Measurements from ENCODE around the gene SCYGR3. TPM values are rescaled to one million over a fixed set of nuclear protein-coding genes. Genes with fewer than 3 reads are reported as not detected.
A peak's percentile ranks its signal among the peaks of the same experiment; 100 is the strongest.

Gene SCYGR3
- total RNA-seq = not detected

- no peak for ATAC-seq
- peaks cover 18 to 31% of the 10 kb centered on the region in 2 donors for H3K27me3 Mint-ChIP-seq
- H3K9me3 Mint-ChIP-seq = no peaks in the 10 kb centered on the region
- no peaks in the 10 kb centered on the region for H3K36me3 Mint-ChIP-seq
- no peak within 1 kb of the TSS for H3K27ac Mint-ChIP-seq
- no peak within 1 kb of the TSS for H3K4me3 Mint-ChIP-seq
- DNase-seq (ENCODE audit: low spot score) = no peak
- H3K4me1 Mint-ChIP-seq (ENCODE audit: low read depth in 2 of 2) = no peaks in the 10 kb centered on the region
Observed at GRCh38 chr2:227614740-227615139, at the start of gene SCYGR3. Gene SCYGR3, minus strand, starts transcription at chr2:227614840. Its CDS starts 0 bp downstream, at chr2:227614840.

GRCh38 chr2:227661827-227662226 is 47.2 kb upstream of the SCYGR3 start:
- H3K36me3 Mint-ChIP-seq = no peaks in the 10 kb centered on the region
- no peaks in the 10 kb centered on the region for H3K9me3 Mint-ChIP-seq
- peaks cover 0 to 4% of the 10 kb centered on the region in 2 donors for H3K27me3 Mint-ChIP-seq
- DNase-seq (ENCODE audit: low spot score) (no peak), ATAC-seq (no peak)
- no peaks in the 10 kb centered on the region for H3K4me1 Mint-ChIP-seq (ENCODE audit: low read depth in 2 of 2)
- no peak overlapping the region for H3K27ac Mint-ChIP-seq
- H3K4me3 Mint-ChIP-seq = no peak overlapping the region

- Mint-ChIP-seq H3K4me1 (ENCODE audit: low read depth in 2 of 2) (no peaks in the 10 kb centered on the region), H3K36me3 (no peaks in the 10 kb centered on the region), H3K27me3 (peaks cover 0 to 4% of the 10 kb centered on the region in 2 donors), H3K9me3 (no peaks in the 10 kb centered on the region), H3K4me3 (no peak overlapping the region), H3K27ac (no peak overlapping the region)
- peak in 1 of 2 donors; percentile 34 for ATAC-seq
- DNase-seq (ENCODE audit: low spot score) = no peak
Observed at GRCh38 chr2:227661025-227661649, 46.5 kb upstream of the SCYGR3 start.

GRCh38 chr2:227657199-227657845 is 42.7 kb upstream of the SCYGR3 start:
- H3K4me3 Mint-ChIP-seq = no peak overlapping the region
- DNase-seq (ENCODE audit: low spot score) (no peak), ATAC-seq (no peak)
- H3K36me3 Mint-ChIP-seq = no peaks in the 10 kb centered on the region
- H3K27me3 Mint-ChIP-seq = peaks cover 10 to 12% of the 10 kb centered on the region in 2 donors
- no peaks in the 10 kb centered on the region for H3K4me1 Mint-ChIP-seq (ENCODE audit: low read depth in 2 of 2)
- H3K9me3 Mint-ChIP-seq = no peaks in the 10 kb centered on the region
- no peak overlapping the region for H3K27ac Mint-ChIP-seq

- H3K27ac Mint-ChIP-seq = no peak overlapping the region
- ATAC-seq (no peak), DNase-seq (ENCODE audit: low spot score) (no peak)
- no peaks in the 10 kb centered on the region for H3K4me1 Mint-ChIP-seq (ENCODE audit: low read depth in 2 of 2)
- H3K36me3 Mint-ChIP-seq = no peaks in the 10 kb centered on the region
- H3K27me3 Mint-ChIP-seq = peaks cover 8 to 12% of the 10 kb centered on the region in 2 donors
- no peak overlapping the region for H3K4me3 Mint-ChIP-seq
- H3K9me3 Mint-ChIP-seq = no peaks in the 10 kb centered on the region
Observed at GRCh38 chr2:227655454-227655853, 40.8 kb upstream of the SCYGR3 start.

- no peak overlapping the region for H3K27ac Mint-ChIP-seq
- DNase-seq (ENCODE audit: low spot score) (no peak), ATAC-seq (no peak)
- no peak overlapping the region for H3K4me3 Mint-ChIP-seq
- no peaks in the 10 kb centered on the region for H3K4me1 Mint-ChIP-seq (ENCODE audit: low read depth in 2 of 2)
- H3K27me3 Mint-ChIP-seq = peaks cover 8 to 12% of the 10 kb centered on the region in 2 donors
- no peaks in the 10 kb centered on the region for H3K9me3 Mint-ChIP-seq
- no peaks in the 10 kb centered on the region for H3K36me3 Mint-ChIP-seq
Observed at GRCh38 chr2:227654426-227654825, 39.8 kb upstream of the SCYGR3 start.

GRCh38 chr2:227653419-227653818 is 38.8 kb upstream of the SCYGR3 start:
- Mint-ChIP-seq H3K27me3 (peaks cover 8 to 12% of the 10 kb centered on the region in 2 donors), H3K4me1 (ENCODE audit: low read depth in 2 of 2) (no peaks in the 10 kb centered on the region), H3K27ac (no peak overlapping the region), H3K9me3 (no peaks in the 10 kb centered on the region), H3K4me3 (no peak overlapping the region), H3K36me3 (no peaks in the 10 kb centered on the region)
- no peak for ATAC-seq
- DNase-seq (ENCODE audit: low spot score) = no peak

GRCh38 chr2:227643990-227644551 is 29.4 kb upstream of the SCYGR3 start:
- H3K27me3 Mint-ChIP-seq = peaks cover 4 to 8% of the 10 kb centered on the region in 2 donors
- H3K4me1 Mint-ChIP-seq (ENCODE audit: low read depth in 2 of 2) = no peaks in the 10 kb centered on the region
- H3K4me3 Mint-ChIP-seq = no peak overlapping the region
- DNase-seq (ENCODE audit: low spot score) (no peak), ATAC-seq (no peak)
- H3K9me3 Mint-ChIP-seq = no peaks in the 10 kb centered on the region
- H3K27ac Mint-ChIP-seq = no peak overlapping the region
- no peaks in the 10 kb centered on the region for H3K36me3 Mint-ChIP-seq

GRCh38 chr2:227642656-227643055 is 28.0 kb upstream of the SCYGR3 start:
- no peak for DNase-seq (ENCODE audit: low spot score)
- H3K27me3 Mint-ChIP-seq = peaks cover 4 to 5% of the 10 kb centered on the region in 2 donors
- no peaks in the 10 kb centered on the region for H3K4me1 Mint-ChIP-seq (ENCODE audit: low read depth in 2 of 2)
- no peak overlapping the region for H3K27ac Mint-ChIP-seq
- H3K36me3 Mint-ChIP-seq = no peaks in the 10 kb centered on the region
- ATAC-seq = no peak
- H3K9me3 Mint-ChIP-seq = no peaks in the 10 kb centered on the region
- no peak overlapping the region for H3K4me3 Mint-ChIP-seq

GRCh38 chr2:227634201-227634600 is 19.6 kb upstream of the SCYGR3 start:
- DNase-seq (ENCODE audit: low spot score) = no peak
- no peak for ATAC-seq
- H3K27me3 Mint-ChIP-seq = peaks cover 5 to 16% of the 10 kb centered on the region in 2 donors
- H3K36me3 Mint-ChIP-seq = no peaks in the 10 kb centered on the region
- no peak overlapping the region for H3K4me3 Mint-ChIP-seq
- H3K4me1 Mint-ChIP-seq (ENCODE audit: low read depth in 2 of 2) = no peaks in the 10 kb centered on the region
- H3K27ac Mint-ChIP-seq = no peak overlapping the region
- no peaks in the 10 kb centered on the region for H3K9me3 Mint-ChIP-seq

GRCh38 chr2:227632827-227633226 is 18.2 kb upstream of the SCYGR3 start:
- no peaks in the 10 kb centered on the region for H3K9me3 Mint-ChIP-seq
- H3K27ac Mint-ChIP-seq = no peak overlapping the region
- H3K36me3 Mint-ChIP-seq = no peaks in the 10 kb centered on the region
- ATAC-seq = no peak
- H3K27me3 Mint-ChIP-seq = peaks cover 5 to 16% of the 10 kb centered on the region in 2 donors
- no peak overlapping the region for H3K4me3 Mint-ChIP-seq
- no peaks in the 10 kb centered on the region for H3K4me1 Mint-ChIP-seq (ENCODE audit: low read depth in 2 of 2)
- no peak for DNase-seq (ENCODE audit: low spot score)

GRCh38 chr2:227630322-227630721 is 15.7 kb upstream of the SCYGR3 start:
- Mint-ChIP-seq H3K27me3 (peaks cover 10 to 24% of the 10 kb centered on the region in 2 donors), H3K9me3 (no peaks in the 10 kb centered on the region), H3K27ac (no peak overlapping the region), H3K36me3 (no peaks in the 10 kb centered on the region), H3K4me1 (ENCODE audit: low read depth in 2 of 2) (no peaks in the 10 kb centered on the region), H3K4me3 (no peak overlapping the region)
- no peak for DNase-seq (ENCODE audit: low spot score)
- no peak for ATAC-seq

GRCh38 chr2:227629435-227629834 is 14.8 kb upstream of the SCYGR3 start:
- DNase-seq (ENCODE audit: low spot score) = no peak
- Mint-ChIP-seq H3K27ac (no peak overlapping the region), H3K27me3 (peaks cover 10 to 25% of the 10 kb centered on the region in 2 donors), H3K4me1 (ENCODE audit: low read depth in 2 of 2) (no peaks in the 10 kb centered on the region), H3K9me3 (no peaks in the 10 kb centered on the region), H3K4me3 (no peak overlapping the region), H3K36me3 (no peaks in the 10 kb centered on the region)
- no peak for ATAC-seq

- peaks cover 10 to 39% of the 10 kb centered on the region in 2 donors for H3K27me3 Mint-ChIP-seq
- no peak overlapping the region for H3K27ac Mint-ChIP-seq
- no peaks in the 10 kb centered on the region for H3K36me3 Mint-ChIP-seq
- no peaks in the 10 kb centered on the region for H3K4me1 Mint-ChIP-seq (ENCODE audit: low read depth in 2 of 2)
- H3K4me3 Mint-ChIP-seq = no peak overlapping the region
- ATAC-seq (peak; percentile 62 to 81), DNase-seq (ENCODE audit: low spot score) (no peak)
- no peaks in the 10 kb centered on the region for H3K9me3 Mint-ChIP-seq
Observed at GRCh38 chr2:227627769-227628168, 13.1 kb upstream of the SCYGR3 start.

Data from natural killer cell treated with Interleukin-12 subunit alpha and Interleukin-12 subunit beta and Interleukin-15 and Interleukin-18, amount 100 ng/mL, for 72 hours (primary cell).